K562 (cell line): Measurements from ENCODE around the gene PAF1. TPM values are rescaled to one million over a fixed set of nuclear protein-coding genes. Genes with fewer than 3 reads are reported as not detected.

Experiments used
- C11orf30 ChIP-seq: fragments of 450-650 bp; IDR thresholded peaks from 2 replicates; pipeline ENCODE4 v1.6.1; 2016; ENCODE audit warnings: low read depth, mild to moderate bottlenecking
- CEBPB ChIP-seq: fragments of 450-650 bp; IDR thresholded peaks from 2 replicates; pipeline ENCODE4 v1.6.1; 2016; ENCODE audit warnings: missing genetic modification characterization, missing compliant biosample characterization
- CGGBP1 ChIP-seq: fragments of 250-450 bp; sonication (Bioruptor Pico); IDR thresholded peaks from 2 replicates; pipeline ENCODE4 v1.9.0; 2021; ENCODE audit warnings: mild to moderate bottlenecking
- CSDE1 ChIP-seq, 2 experiments: fragments of 450-650 bp; IDR thresholded peaks; 2 replicates each; pipeline ENCODE4 v1.6.1; 2016; ENCODE audit warnings: mild to moderate bottlenecking in 1 of 2
- EP300 ChIP-seq: IDR thresholded peaks from 2 replicates; pipeline ENCODE4 v1.6.1; 2012; ENCODE audit warnings: low read length, improper control_type of control experiment
- EZH2 ChIP-seq: IDR thresholded peaks from 2 replicates; pipeline ENCODE4 v1.6.1; 2012; ENCODE audit warnings: low read depth, mild to moderate bottlenecking, inconsistent platforms, low read length, borderline replicate concordance
- FIP1L1 ChIP-seq: fragments of 200-400 bp; formaldehyde crosslinking; IDR thresholded peaks from 2 replicates; pipeline ENCODE4 v1.6.1; 2018; ENCODE audit warnings: mild to moderate bottlenecking, low read depth, low read length; ENCODE audit not compliant: poor library complexity, severe bottlenecking
- FOXP1 ChIP-seq: sonication (generic); formaldehyde crosslinking; IDR thresholded peaks from 2 replicates; pipeline ENCODE4 v1.8.0; 2022; ENCODE audit warnings: mild to moderate bottlenecking, missing genetic modification reagents
- HDAC1 ChIP-seq, 2 experiments: fragments of 450-650 bp; IDR thresholded peaks; 2 replicates each; pipeline ENCODE4 v1.6.1; 2016 to 2017; ENCODE audit warnings: inconsistent platforms in 1 of 2, mild to moderate bottlenecking in 1 of 2, moderate library complexity in 1 of 2
- HMGN3 ChIP-seq: IDR thresholded peaks from 2 replicates; pipeline ENCODE4 v1.6.1; 2011; ENCODE audit warnings: borderline replicate concordance, low read depth, mild to moderate bottlenecking, mixed read lengths, low read length; ENCODE audit not compliant: insufficient read length; ENCODE audit errors: extremely low read depth
- MAZ ChIP-seq, 2 experiments: fragments of 450-650 bp in 1 of 2; sonication (generic) in 1 of 2; formaldehyde crosslinking; IDR thresholded peaks in 1 of 2; conservative IDR thresholded peaks in 1 of 2; 2 replicates each; pipeline versions ENCODE4 v1.4.0 to v1.5.0; 2020; ENCODE audit warnings: mild to moderate bottlenecking in 1 of 2, missing genetic modification reagents in 1 of 2
- MYC ChIP-seq, 2 experiments: fragments of 250-450 bp in 1 of 2; sonication (Bioruptor Pico) in 1 of 2; IDR thresholded peaks; 2 replicates each; pipeline versions ENCODE4 v1.5.1 to v1.6.1; 2012 to 2021; ENCODE audit warnings: low read depth in 2 of 2, borderline replicate concordance in 1 of 2, improper control_type of control experiment in 1 of 2, low read length in 1 of 2, mild to moderate bottlenecking in 1 of 2, moderate library complexity in 1 of 2
- NCOA1 ChIP-seq: fragments of 450-650 bp; IDR thresholded peaks from 2 replicates; pipeline ENCODE4 v1.6.1; 2016; ENCODE audit warnings: low read depth
- NCOA2 ChIP-seq, 2 experiments: fragments of 450-650 bp; IDR thresholded peaks; 2 replicates each; pipeline ENCODE4 v1.6.1; 2018; ENCODE audit warnings: mild to moderate bottlenecking in 2 of 2, moderate library complexity in 1 of 2; ENCODE audit not compliant: partially characterized antibody in 2 of 2
- NRF1 ChIP-seq, 2 experiments: fragments of 450-650 bp; IDR thresholded peaks in 1 of 2; conservative IDR thresholded peaks in 1 of 2; 2 replicates each; pipeline ENCODE4 v1.6.1; 2014; ENCODE audit warnings: mild to moderate bottlenecking in 2 of 2
- POLR2B ChIP-seq: fragments of 450-650 bp; IDR thresholded peaks from 2 replicates; pipeline ENCODE4 v1.6.1; 2018; ENCODE audit warnings: low read depth; ENCODE audit not compliant: partially characterized antibody
- POLR2G ChIP-seq: fragments of 200-400 bp; formaldehyde crosslinking; IDR thresholded peaks from 2 replicates; pipeline ENCODE4 v1.6.1; 2017; ENCODE audit warnings: low read depth, mild to moderate bottlenecking, antibody characterized with exemption, low read length, moderate library complexity
- RBBP5 ChIP-seq: fragments of 200-600 bp; sonication (generic); IDR thresholded peaks from 2 replicates; pipeline ENCODE4 v1.6.1; 2012; ENCODE audit warnings: borderline replicate concordance, mild to moderate bottlenecking, low read length, control low read depth, inconsistent platforms; ENCODE audit not compliant: insufficient read depth, poor library complexity, severe bottlenecking
- RBM25 ChIP-seq: fragments of 200-400 bp; formaldehyde crosslinking; IDR thresholded peaks from 2 replicates; pipeline ENCODE4 v1.6.1; 2018; ENCODE audit warnings: low read length, low read depth, moderate library complexity; ENCODE audit not compliant: severe bottlenecking
- TARDBP ChIP-seq: fragments of 450-650 bp; IDR thresholded peaks from 2 replicates; pipeline ENCODE4 v1.6.1; 2016
- XRCC3 ChIP-seq: fragments of 450-650 bp; IDR thresholded peaks from 2 replicates; pipeline ENCODE4 v1.6.1; 2017; ENCODE audit warnings: mild to moderate bottlenecking, moderate library complexity
- ZFX ChIP-seq: sonication (generic); formaldehyde crosslinking; IDR thresholded peaks from 2 replicates; pipeline ENCODE4 v1.8.0; 2022; ENCODE audit warnings: mild to moderate bottlenecking, missing genetic modification reagents, moderate library complexity
- ZNF232 ChIP-seq: sonication (generic); formaldehyde crosslinking; IDR thresholded peaks from 2 replicates; pipeline ENCODE4 v1.8.0; 2022; ENCODE audit warnings: mild to moderate bottlenecking, missing genetic modification reagents
- ZNF263 ChIP-seq: sonication (generic); formaldehyde crosslinking; IDR thresholded peaks from 2 replicates; pipeline ENCODE4 v1.8.0; 2022; ENCODE audit warnings: mild to moderate bottlenecking, missing genetic modification reagents, borderline replicate concordance
- ZNF324 ChIP-seq: fragments of 250-450 bp; sonication (Bioruptor Pico); IDR thresholded peaks from 2 replicates; pipeline ENCODE4 v1.4.0; 2020; ENCODE audit warnings: mild to moderate bottlenecking
- polyA plus RNA-seq, 8 experiments: library from polyadenylated mRNA; depleted of rRNA in 4 of 8; stranded (reverse) in 5 of 8; unstranded in 3 of 8; fragments of >200 nt; fragmentation: Nextera tagmentation in 2 of 8; fragmentation: Illumina TruSeq in 1 of 8; extraction: Ambion mirVana in 2 of 8; extraction: Trizol in 1 of 8; gene quantifications; 2 replicates each; pipeline versions ENCODE4 v1.2.1 to v1.2.3, GENCODE V29; 2011 to 2014; ENCODE audit warnings: inconsistent platforms in 1 of 8, missing spikeins in 1 of 8
- total RNA-seq, 7 experiments: library from RNA; depleted of rRNA in 6 of 7; stranded (reverse); fragments of >200 nt in 6 of 7; fragmentation: Illumina TruSeq in 2 of 7; extraction: Trizol in 2 of 7; gene quantifications; 2 replicates each; pipeline versions ENCODE4 v1.2.1 to v1.2.3, GENCODE V29; 2011 to 2021; ENCODE audit warnings: low replicate concordance in 1 of 7

Gene PAF1
- total and polyA plus RNA-seq, 9 of the 15 experiments (the other 6 are each of a cell fraction or from before 2014, with no cell fraction given), result 1.5 to 45.0 (median 33.8) TPM

- TF ChIP-seq RBBP5 (peak; percentile 83), CGGBP1 (CRISPR knock-in tag) (no peak), ZFX (CRISPR knock-in tag) (peak; percentile 93), TARDBP (peak; percentile 87; the same call in 1 of the 2 replicates), MAZ (CRISPR knock-in tag; conservative IDR thresholded peaks at IDR 0.05 in 1 of 2, IDR thresholded peaks at IDR 0.05 in 1 of 2) (peak; percentile 76 to 87; a peak in 3 of 4 replicates), ZNF232 (CRISPR knock-in tag) (0 out of 2 replicates have a peak, but pooled peaks have one; percentile 24), CSDE1 (IDR thresholded peaks at IDR 0.05) (0 out of 4 replicates have a peak, but pooled peaks of 1 of the 2 experiments have one; percentile 76), C11orf30 (peak; percentile 87), POLR2G (peak; percentile 96), NCOA2 (IDR thresholded peaks at IDR 0.05; ENCODE audit: partially characterized antibody in 2 of 2) (peak in 1 of 2 experiments; percentile 97), HMGN3 (peak; percentile 46), XRCC3 (no peak), CEBPB (tag) (peak; percentile 80), ZNF324 (CRISPR knock-in tag) (0 out of 2 replicates have a peak, but pooled peaks have one; percentile 29), RBM25 (peak; percentile 69), FOXP1 (peak; percentile 36; the same call in 1 of the 2 replicates), FIP1L1 (peak; percentile 84), MYC (IDR thresholded peaks at IDR 0.05; ENCODE audit: low read depth, low read length) (no peak; the same call in 1 of the 2 replicates), MYC (CRISPR knock-in tag; IDR thresholded peaks at IDR 0.05; ENCODE audit: borderline replicate concordance, low read depth) (0 out of 2 replicates have a peak, but pooled peaks have one; percentile 39), ZNF263 (CRISPR knock-in tag) (peak; percentile 70; the same call in 1 of the 2 replicates), NCOA1 (peak; percentile 89), NRF1 (conservative IDR thresholded peaks at IDR 0.05 in 1 of 2, IDR thresholded peaks at IDR 0.05 in 1 of 2) (peak; percentile 73 to 78), EZH2 (no peak), EP300 (peak; percentile 36), HDAC1 (IDR thresholded peaks at IDR 0.05) (peak in 1 of 2 experiments; percentile 81; a peak in 2 of 4 replicates), POLR2B (peak; percentile 85)
These were observed at the start of gene PAF1, which contains the start of gene MED29 (continued) for GRCh38 chr19:39390751-39391437.
